HG03354 (cell line): Measurements from ENCODE around the gene ST6GALNAC3.
"Not testable (repeated sequence)": the region's sequence is repeated elsewhere in the genome, so short reads cannot be mapped to it uniquely, and the experiment has no call there.

Source experiments
- ATAC-seq: cut with Tn5 transposase; IDR thresholded peaks from one replicate; pipeline ENCODE4 v1.9.1; 2021; ENCODE audit warnings: mild to moderate bottlenecking; ENCODE audit not compliant: unreplicated experiment, poor library complexity, severe bottlenecking

The ST6GALNAC3 gene

DNA sequence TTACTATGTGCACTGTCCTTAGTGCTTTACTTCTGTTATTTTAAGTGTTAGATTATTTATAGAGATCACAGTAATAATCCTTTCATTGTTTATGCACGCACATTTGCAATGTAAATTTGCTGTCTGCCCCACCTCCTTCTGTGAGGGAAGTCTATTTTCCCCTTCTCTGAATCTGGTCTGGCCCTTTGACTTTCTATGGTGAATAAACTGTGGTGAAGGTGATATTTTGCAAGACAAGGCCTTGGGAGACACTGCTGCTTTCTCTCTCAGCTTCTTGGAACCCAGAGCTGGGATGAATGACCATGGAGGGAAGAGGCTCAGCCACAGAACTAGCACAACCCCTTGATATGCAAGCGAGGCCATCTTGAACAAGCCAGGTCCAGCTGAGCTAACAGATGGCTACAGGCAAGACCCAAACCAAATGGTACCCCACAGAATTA lies 156.3 kb downstream of the ST6GALNAC3 start:
- ATAC-seq: no peak

DNA sequence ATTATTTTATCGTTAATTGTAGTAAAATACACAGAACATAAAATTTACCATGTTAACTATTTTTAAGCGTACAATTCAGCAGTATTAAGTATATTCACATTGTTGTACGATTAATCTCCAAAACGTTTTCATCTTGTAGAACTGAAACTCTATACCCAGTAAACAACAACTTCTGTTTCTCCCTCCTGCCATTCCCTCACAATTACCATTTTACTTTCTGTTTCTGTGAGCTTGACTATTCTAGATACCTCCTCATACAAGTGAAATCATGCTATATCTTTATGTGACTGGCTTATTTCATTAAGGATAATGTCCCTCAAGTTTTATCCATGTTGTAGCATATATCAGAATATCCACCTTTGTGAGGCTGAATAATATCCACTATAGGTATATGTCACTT lies 156.8 kb downstream of the ST6GALNAC3 start:
- ATAC-seq: no peak

DNA sequence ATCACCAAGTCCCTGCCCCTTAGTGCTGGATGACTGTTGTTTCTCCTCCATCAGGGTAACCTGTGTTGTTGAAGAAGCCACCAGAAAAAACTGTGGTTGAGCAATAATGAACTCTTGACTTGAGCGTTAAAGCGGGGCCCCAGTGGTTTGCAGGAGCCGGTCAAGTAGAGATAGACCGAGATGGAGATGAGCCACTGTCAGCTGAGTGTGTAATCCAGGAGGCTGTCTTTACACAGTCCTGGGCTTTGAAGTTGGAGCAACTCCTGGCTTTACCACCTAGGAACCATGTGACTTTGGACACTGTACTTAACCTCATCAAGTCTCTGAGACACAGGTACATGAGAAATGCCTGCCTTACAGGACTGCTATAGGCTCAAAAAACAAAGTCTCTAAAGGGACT lies 158.1 kb downstream of the ST6GALNAC3 start:
- ATAC-seq: no peak

DNA sequence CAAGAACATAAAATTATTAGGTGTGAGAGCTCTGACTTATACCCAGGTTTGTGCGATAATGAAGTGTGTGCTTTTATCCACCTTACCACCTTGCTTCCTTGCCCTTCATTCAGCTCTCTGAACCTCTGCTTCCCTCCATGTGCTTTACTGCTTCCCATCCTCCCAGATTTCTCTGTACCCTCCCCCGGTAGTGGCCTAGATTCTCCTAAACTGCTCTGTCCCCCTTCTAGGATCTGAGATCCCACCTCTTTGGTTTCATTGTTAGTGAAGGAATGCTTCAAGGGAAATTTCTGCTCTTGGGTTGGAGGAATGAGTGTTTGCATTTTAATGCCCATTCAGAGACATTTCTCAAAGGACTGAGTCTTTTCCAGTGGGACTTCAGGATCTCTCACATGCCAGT lies 159.5 kb downstream of the ST6GALNAC3 start:
- ATAC-seq: no peak

DNA sequence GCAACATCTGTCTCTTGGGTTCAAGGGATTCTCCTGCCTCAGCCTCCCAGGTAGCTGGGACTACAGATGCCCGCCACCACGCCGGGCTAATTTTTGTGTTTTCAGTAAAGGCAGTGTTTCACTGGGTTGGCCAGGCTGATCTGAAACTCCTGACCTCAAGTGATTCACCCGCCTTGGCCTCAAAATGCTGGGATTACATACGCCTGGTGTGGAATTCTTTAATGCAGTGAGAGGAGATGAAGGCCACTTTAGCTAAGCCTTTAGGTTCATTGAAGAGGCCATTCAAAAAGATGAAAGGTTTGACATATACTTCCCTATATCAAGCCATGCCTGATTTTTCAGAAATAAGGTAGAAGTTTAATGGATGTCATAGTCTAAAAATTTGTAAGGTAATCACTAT lies 162.7 kb downstream of the ST6GALNAC3 start:
- ATAC-seq: no peak

DNA sequence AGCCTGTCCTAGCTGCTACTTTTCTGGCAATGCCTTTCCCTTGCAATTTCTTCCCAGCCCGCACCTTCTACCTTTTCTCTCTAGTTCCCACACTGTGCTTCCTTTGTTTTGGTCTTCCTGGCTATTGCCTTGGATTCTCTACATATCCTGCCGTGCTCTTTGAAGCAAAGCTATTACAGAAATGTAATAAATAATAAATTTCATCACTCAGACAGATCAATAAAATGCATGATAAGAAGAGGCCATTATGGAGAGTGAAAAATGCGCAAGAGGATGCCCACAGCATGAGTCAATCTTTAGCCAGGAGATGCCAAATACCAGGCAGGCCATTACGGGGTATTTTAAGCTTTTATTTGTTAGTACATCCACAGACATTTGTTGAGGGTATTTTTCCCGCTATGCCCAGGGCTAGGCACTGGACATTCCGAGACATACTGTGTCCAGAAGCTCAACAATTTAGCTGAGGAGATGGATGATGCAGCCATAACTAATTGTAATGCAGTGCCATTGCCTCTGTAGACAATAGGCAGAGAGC lies 163.6 kb downstream of the ST6GALNAC3 start:
- no peak for ATAC-seq

DNA sequence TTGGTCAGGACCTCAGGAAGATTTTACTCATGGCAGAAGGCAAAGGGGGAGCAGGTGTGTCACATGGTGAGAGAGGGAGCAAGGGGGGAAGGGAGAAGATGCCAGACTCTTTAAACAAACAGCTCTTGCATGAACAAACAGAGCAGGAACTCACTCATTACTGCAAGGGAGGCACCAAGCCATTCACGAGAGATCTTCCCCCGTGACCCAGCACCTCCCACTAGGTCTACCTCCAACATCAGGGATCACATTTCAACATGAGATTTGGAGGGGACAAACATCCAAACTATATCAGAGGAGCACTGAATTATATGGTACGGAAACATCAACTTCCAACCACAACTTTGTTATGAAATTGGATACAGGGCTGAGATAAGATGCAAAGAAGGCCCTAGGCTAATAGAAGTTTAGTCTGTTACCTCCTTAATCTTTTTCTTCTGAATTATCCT lies 164.9 kb downstream of the ST6GALNAC3 start:
- ATAC-seq: no peak

DNA sequence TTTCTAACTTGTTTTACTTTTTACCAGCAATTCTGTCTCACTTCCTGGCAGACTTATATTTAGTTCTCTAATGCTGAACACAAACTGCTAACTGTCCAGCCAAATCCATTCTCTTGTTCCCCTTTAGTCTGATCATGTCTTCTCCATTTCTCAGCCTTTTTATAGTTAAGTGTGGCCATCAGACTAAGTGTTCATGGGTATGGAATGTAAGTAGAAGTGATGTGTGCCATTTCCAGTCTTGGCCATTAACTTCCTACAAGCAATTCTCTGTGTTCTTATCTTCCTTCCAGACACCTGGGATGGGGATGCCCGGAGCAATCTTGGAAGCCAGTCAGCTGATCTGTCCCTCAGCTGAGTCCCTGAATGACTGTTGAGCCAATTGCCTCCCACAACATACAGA lies 165.8 kb downstream of the ST6GALNAC3 start:
- no peak for ATAC-seq

DNA sequence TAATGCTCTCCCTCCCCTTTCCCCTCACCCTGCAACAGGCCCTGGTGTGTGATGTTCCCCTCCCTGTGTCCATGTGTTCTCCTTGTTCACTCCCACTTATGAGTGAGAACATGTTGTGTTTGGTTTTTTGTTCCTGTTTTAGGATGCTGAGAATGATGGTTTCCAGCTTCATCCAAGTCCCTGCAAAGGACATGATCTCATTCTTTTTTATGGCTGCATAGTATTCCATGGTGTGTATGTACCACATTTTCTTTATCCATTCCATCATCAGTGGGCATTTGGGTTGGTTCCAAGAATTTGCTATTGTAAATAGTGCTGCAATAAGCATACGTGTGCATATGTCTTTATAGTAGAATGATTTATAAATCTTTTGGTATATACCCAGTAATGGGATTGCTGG lies 168.0 kb downstream of the ST6GALNAC3 start:
- ATAC-seq: not testable (repeated sequence)

DNA sequence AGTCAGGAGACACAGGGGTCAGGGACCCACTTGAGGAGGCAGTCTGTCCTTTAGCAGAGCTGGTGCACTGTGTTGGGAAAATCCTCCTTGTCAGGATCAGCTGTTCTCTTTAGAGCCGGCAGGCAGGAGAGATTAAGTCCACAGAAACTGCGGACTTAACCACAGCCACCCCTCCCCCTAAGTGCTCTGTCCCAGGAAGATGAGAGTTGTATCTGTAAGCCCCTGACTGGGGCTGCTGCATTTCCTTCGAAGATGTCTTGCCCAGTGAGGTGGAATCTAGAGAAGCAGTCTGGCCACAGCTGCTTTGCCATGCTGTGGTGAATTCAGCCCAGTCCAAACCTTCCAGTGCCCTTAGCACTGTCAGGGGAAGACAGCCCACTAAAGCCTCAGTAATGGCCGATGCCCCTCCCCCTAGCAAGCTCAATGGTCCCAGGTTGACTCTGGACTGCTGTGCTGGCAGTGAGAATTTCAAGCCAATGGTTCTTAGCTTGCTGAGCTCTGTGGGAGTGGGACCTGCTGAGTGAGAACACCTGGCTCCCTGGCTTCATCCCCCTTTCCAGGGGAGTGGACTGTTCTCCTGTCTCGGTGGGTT lies 172.8 kb downstream of the ST6GALNAC3 start:
- no peak for ATAC-seq

DNA sequence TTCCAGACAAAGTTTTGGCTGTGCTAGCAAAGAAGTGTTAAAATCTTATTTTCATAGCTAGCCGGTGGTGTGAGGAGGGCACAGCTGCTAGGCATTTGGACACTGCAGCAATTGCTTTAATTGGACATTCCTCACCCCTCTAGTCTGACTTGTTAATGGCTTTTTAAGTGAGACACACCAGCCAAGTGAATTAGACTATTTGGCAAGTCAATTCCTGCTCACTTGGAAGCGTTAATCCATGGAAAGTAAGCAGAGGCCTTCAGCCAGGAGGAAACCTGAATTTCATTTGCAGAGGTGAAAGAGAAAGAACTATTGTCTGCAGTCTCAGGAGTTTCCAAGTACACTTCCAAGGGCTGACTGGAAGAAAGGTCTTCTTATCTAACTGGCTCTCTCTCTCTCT lies 175.7 kb downstream of the ST6GALNAC3 start:
- ATAC-seq: no peak

DNA sequence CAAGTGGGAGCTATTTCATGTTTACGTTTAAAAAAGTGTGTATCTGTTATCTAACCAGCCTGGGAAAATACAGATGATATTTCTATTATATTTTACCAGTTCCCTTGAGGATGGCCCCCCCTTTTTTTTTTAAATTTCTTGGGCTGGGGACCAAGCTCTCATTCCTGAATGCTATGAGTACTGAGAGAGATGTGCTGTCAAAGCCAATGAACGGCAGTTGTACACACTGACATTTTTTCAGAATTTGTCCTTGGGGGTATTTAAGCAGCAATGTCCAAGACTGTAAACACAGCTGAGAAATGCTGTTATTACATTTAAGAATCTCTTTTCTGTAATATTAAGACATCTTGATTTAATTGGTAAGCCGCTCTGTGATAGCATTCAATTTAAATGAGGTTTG lies 177.9 kb downstream of the ST6GALNAC3 start:
- no peak for ATAC-seq

DNA sequence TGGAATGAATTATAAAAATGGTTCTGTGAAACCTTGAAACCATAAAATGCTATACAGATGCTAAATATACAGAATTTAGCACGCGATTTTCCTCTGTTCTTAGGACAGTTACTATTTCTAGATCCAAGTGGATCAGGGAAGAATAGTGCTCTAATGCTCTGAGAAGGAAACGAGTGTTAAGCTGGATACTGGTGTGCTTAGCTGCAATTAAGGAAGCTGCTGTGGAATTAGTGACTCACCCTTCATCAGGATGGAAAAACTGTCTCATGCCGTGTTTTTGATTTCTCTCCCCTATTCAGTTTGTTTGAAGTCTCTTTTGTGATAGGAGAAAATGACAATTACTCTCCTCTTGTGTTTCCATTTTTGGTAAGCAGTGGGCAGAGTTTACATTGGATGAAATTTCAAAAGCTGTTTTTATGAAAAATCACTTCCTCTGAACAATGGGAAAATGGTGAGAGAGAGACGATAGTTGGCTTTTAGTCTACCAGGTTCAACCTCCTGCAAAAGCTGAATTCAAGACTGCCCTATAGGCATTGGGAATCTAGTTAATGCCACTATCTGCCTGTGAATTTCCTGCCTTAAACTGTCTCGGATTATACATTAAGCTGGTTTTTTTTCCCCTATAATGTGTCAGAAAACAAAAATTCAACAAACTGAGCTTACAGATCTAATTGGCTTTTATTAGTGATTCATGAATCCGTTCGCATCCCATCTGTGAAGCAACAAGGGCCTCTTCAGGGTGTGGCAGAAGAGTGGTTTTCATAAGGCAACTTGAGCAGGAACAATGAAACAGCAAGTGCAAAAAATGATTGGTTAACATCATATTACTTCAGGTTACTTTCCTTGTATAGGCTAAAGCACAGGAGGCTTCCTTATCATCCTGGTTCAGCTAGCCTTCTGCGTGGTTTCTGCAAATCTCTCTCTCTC lies 179.8 kb downstream of the ST6GALNAC3 start:
- ATAC-seq: no peak

DNA sequence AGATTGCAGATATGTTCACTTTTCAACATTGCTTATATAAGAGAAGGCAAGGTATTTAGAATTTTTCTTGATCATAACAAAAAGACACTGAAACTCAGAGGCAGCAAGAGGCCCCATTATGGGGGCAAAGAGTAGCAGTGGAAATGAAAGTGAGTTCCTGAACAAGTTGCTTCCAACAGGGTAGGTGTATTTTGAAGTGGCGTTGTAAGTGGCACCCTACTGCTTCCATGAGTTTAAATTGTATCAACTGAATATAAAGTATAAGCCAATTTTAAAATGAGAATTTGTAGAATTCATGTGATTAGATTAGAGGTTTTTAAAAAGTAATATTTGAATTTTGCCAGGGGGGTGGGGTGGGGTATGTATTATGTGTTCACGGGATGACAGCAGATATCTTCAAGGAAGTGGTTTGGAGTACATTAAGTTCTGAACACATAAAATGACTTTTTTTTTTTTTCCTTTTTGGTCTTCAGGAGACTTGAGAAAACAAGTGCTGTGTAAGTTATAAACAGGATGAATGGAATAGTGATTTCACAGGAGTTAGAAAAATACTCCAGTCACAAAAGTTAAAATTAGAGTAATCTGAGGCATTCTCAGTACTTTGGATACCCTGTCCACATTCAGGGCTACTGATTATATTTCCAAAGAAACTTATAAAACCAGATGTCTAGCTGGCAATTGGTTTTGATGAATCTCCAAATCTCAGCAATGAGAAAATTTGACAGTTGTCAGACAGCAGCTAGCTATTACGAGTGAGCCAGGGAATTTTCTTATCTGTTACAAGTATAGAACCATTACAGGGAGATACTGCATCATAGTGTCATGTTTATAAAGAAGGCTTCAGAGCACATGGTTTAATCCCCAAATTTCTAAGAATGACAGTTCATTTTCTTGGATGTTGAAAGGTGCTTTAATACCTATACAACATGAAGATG lies 182.0 kb downstream of the ST6GALNAC3 start:
- no peak for ATAC-seq

DNA sequence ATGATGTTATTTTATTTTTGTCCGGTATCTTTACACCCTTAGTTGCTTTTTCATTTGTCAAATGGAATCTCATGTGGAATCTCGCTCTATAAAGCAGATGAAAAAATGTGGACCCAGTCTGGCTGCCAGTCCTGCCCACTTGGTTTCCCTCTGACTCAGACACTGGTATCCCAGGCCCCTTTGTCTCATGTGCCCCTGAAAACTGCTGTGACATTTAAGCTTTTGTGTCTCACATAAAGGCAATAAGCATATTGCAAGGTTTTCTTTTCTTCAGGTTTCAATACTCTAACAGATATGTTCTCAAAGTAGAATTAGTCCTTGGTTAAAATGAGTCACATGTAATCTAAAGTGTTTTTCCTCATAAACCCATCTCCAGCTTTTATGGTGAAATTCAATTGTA lies 183.3 kb downstream of the ST6GALNAC3 start:
- ATAC-seq: no peak

DNA sequence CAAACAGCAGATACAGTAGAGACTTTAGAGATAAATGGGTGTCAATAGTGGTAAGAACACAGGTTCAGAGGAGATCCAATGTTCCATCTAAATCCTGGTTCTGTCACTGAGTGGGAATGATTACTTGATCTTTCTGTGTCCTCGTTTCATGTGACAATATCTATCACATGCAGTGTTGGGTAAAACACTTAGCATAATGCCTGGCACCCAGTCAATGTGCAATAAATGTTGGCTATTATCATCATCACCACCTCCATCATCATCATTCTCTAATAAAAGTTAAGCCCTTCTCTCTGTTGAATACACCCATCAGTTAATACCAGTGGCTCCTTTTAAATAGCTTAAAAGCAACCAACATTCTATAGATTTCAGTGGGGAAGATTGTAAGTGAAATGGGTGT lies 184.7 kb downstream of the ST6GALNAC3 start:
- no peak for ATAC-seq

DNA sequence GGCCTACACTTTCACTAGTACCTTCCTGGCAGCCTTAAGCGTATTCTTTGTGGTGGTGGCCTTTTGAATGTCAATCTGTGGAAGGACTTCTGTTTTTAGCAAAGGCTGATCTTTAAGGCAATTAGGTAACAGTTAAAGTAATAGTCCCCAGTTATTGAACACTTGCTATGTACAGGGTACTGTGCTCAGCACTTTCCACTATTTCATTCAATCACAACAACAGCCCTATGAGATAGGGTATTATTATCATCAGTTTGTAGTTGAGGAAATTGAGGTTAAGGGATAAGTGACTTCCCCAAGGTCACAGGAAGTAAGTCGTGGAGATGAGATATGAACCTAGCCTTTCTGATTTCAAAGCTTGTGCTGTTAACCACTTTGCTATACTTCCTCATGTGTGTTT lies 185.7 kb downstream of the ST6GALNAC3 start:
- ATAC-seq: no peak

DNA sequence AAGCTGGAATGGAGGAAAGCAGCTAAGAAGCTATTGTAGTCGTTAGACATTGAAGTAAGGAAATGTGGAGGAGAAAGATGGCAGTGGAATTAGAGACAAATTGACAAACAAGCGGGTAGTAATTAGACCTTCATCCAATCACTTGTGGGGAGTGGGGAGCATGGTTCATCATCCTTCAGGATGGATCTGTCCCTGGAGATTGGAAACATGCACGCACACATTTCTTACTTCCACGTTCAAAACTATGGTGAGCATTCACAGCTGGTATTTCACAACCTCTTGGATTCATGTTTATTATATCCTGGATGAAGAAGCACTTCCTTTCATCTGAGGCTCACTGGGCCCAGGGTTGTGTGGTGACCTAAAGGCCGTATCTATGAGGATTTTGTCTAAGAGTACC lies 188.1 kb downstream of the ST6GALNAC3 start:
- ATAC-seq: no peak

DNA sequence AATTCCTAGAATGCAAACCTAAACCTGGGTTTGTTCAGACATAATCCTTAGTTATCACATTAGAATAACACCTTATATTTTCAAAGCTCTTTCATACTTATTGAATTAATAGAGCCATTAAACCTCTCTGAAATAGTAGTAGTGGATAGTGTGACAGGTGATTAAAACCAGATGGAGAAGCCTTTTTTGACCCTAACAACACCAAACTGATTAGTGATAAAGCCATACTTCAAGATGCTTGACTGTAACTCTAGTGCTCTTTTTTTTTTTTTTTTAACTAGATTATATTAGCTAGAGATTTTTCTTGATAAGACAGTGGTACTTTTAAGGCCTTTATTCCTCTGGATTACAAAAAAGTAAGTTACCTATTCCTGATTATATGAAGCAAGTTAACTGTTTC lies 190.1 kb downstream of the ST6GALNAC3 start:
- ATAC-seq: no peak

DNA sequence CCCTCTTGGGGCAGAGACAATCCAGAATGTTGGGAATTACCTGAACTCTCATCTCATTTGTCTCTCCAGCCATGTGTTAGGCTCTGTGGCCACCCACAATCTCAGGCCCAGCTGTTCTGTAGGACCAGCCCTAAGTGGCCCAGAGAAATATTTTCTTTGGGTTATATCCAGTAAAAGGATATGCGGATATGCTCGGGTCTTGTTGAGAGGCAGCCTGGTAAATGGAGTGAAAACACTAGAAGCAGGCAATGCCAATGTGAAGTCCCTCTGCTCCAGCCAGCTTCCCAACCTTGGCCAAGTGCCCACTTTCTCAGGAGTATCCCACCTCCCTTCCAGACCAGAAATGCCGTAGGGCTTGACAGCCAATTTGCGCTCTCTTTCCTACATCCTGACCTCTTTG lies 192.2 kb downstream of the ST6GALNAC3 start:
- ATAC-seq: no peak
